Uterus (tissue), 2 donors: ENCODE results near the gene C12orf75.

Experiments used
- CTCF ChIP-seq, 4 experiments: fragments of 200-600 bp in 2 of 4; fragments of 450-650 bp in 2 of 4; sonication (generic) in 2 of 4; IDR thresholded peaks; one replicate each; pipeline ENCODE4 v1.5.1; 2016 to 2019; ENCODE audit warnings: antibody characterized with exemption in 4 of 4, mild to moderate bottlenecking in 2 of 4, moderate library complexity in 1 of 4
- POLR2A ChIP-seq, 2 donors: fragments of 450-650 bp; IDR thresholded peaks; one replicate each; pipeline ENCODE4 v1.6.1; 2016; ENCODE audit warnings: antibody characterized with exemption in 2 of 2, mild to moderate bottlenecking in 1 of 2, moderate library complexity in 1 of 2

- TF ChIP-seq CTCF (IDR thresholded peaks at IDR 0.05) = no peak
- no peak for TF ChIP-seq POLR2A (IDR thresholded peaks at IDR 0.05)
Measured at GRCh38 chr12:105289114-105289904, 41.2 kb upstream of the C12orf75 start.
